H1 (cell line): ENCODE results near the gene ENPEP. TPM values are rescaled to one million over a fixed set of nuclear protein-coding genes. Genes with fewer than 3 reads are reported as not detected.

Experiments
- MAFK ChIP-seq: IDR thresholded peaks from 2 replicates; pipeline ENCODE4 v1.6.1; 2012; ENCODE audit warnings: low read depth, mild to moderate bottlenecking, improper control_type of control experiment, low read length
- SIN3A ChIP-seq, 2 experiments: IDR thresholded peaks in 1 of 2; conservative IDR thresholded peaks in 1 of 2; 2 replicates each; pipeline ENCODE4 v1.6.1; 2011 to 2012; ENCODE audit warnings: low read length in 2 of 2, improper control_type of control experiment in 1 of 2, low read depth in 1 of 2, mild to moderate bottlenecking in 1 of 2
- SP1 ChIP-seq: IDR thresholded peaks from 2 replicates; pipeline ENCODE4 v1.6.1; 2011; ENCODE audit warnings: low read depth, low read length
- SP4 ChIP-seq: IDR thresholded peaks from 2 replicates; pipeline ENCODE4 v1.6.1; 2012; ENCODE audit warnings: low read length, inconsistent platforms
- TBP ChIP-seq: IDR thresholded peaks from 2 replicates; pipeline ENCODE4 v1.6.1; 2011; ENCODE audit warnings: low read depth, low read length, improper control_type of control experiment
- ZNF274 ChIP-seq: IDR thresholded peaks from 2 replicates; pipeline ENCODE4 v1.7.0; 2012; ENCODE audit warnings: low read length, borderline replicate concordance; ENCODE audit errors: extremely low read depth
- polyA plus RNA-seq, 7 experiments: library from polyadenylated mRNA; depleted of rRNA in 3 of 7; stranded (reverse) in 5 of 7; unstranded in 2 of 7; fragments of >200 nt in 5 of 7; fragments of 200-250 nt in 2 of 7; gene quantifications; 1 replicate in 5 of 7; 2 replicates in 1 of 7; 4 replicates in 1 of 7; pipeline versions ENCODE4 v1.2.1 to v1.2.3, GENCODE V29; 2011 to 2013; ENCODE audit warnings: missing spikeins in 2 of 7, mixed read lengths in 2 of 7
- total RNA-seq: library from RNA; stranded (reverse); fragmentation: NEBNext Ultra II Directional; extraction: Animal tissue kit (Norgen Biotek cat#: 25700); gene quantifications from 2 replicates; pipeline ENCODE4 v1.2.1, GENCODE V29; 2021
- TF ChIP-seq, protein P1 (sequence below), 3 experiments: IDR thresholded peaks; 1 replicate in 2 of 3; 2 replicates in 1 of 3; pipeline versions ENCODE4 v1.5.1 to v1.6.1; 2011; ENCODE audit warnings: low read length in 3 of 3, mild to moderate bottlenecking in 3 of 3, inconsistent platforms in 2 of 3, low read depth in 1 of 3, moderate library complexity in 1 of 3; ENCODE audit not compliant: insufficient read depth in 1 of 3; ENCODE audit errors: control extremely low read depth in 1 of 3

The ENPEP gene
- total and polyA plus RNA-seq, 2 of the 8 experiments (the other 6 are each of a cell fraction or from before 2014, with no cell fraction given) = 0.09 to 0.61 TPM

DNA sequence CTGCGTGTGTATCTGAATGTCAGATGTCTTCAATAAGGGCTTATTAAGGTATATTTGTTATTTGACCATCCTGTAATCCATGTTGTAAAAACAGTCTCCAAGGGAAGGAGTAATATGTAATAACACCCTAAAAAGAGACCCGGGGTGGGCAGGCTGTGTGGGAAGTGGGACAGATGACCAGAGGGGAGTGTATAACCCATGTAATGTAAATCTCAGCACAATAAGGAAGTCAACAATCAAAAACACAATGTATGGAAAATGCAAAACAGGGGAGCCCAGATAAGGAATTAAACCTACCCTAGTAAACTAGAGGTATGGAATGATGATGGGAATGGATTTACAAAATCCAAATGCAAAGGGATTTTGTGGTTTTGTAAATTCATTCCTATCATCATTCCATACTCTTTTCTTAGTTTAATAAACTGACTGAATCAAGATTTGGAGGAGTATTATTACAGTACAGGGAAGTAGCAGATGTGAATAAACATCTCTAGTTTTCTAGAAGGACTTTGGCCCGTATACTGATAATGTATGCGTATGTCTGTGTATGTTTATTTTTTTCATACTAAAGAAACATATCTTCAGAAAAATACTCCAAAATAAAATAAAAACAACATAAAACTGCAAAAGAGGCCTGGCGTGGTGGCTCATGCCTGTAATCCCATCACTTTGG is 15.7 kb upstream of the ENPEP start (continued):
- TF ChIP-seq, protein P1, sequence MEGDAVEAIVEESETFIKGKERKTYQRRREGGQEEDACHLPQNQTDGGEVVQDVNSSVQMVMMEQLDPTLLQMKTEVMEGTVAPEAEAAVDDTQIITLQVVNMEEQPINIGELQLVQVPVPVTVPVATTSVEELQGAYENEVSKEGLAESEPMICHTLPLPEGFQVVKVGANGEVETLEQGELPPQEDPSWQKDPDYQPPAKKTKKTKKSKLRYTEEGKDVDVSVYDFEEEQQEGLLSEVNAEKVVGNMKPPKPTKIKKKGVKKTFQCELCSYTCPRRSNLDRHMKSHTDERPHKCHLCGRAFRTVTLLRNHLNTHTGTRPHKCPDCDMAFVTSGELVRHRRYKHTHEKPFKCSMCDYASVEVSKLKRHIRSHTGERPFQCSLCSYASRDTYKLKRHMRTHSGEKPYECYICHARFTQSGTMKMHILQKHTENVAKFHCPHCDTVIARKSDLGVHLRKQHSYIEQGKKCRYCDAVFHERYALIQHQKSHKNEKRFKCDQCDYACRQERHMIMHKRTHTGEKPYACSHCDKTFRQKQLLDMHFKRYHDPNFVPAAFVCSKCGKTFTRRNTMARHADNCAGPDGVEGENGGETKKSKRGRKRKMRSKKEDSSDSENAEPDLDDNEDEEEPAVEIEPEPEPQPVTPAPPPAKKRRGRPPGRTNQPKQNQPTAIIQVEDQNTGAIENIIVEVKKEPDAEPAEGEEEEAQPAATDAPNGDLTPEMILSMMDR (IDR thresholded peaks at IDR 0.05; ENCODE audit: control extremely low read depth in 1 of 3, insufficient read depth in 1 of 3, low read depth in 1 of 3, low read length in 3 of 3) = no peak
- TF ChIP-seq SP4 = no peak
- TF ChIP-seq SIN3A (conservative IDR thresholded peaks at IDR 0.05 in 1 of 2, IDR thresholded peaks at IDR 0.05 in 1 of 2; ENCODE audit: low read depth in 1 of 2, low read length in 2 of 2) = no peak
- no peak for TF ChIP-seq MAFK
- no peak for TF ChIP-seq ZNF274
- TF ChIP-seq TBP = no peak
- TF ChIP-seq SP1 = no peak
- TF ChIP-seq, all 59 proteins: peak for 0
